Activated CD8-positive, alpha-beta memory T cell treated with anti-CD3 and anti-CD28 coated beads, Interleukin-2, amount 10 ng/mL, durations not matched to agents 7 days and 5 days (primary cell): ENCODE measurements around the gene TMEM174. TPM values are rescaled to one million over a fixed set of nuclear protein-coding genes. Genes with fewer than 3 reads are reported as not detected.
"Not testable (repeated sequence)": the region's sequence is repeated elsewhere in the genome, so short reads cannot be mapped to it uniquely, and the experiment has no call there.

Experiments
- ATAC-seq: fragments of 150-1000 bp; cut with Tn5 transposase; one replicate; pipeline ENCODE4 v1.10.0; 2021; ENCODE audit warnings: moderate library complexity
- CTCF ChIA-PET: fragments of 350-600 bp; sonication (Branson Sonifier 250); formaldehyde crosslinking; loops from one replicate; lab custom pipeline; 2021; ENCODE audit warnings: antibody characterized with exemption; lab: Charles Lee
- DNase-seq: peaks from one replicate; pipeline ENCODE4 v3.0.0-alpha.2; 2020
- H3K27ac Mint-ChIP-seq: one replicate; pipeline ENCODE4 v1.8.0; 2021; ENCODE audit warnings: mild to moderate bottlenecking, mixed read lengths
- H3K27me3 Mint-ChIP-seq: one replicate; pipeline ENCODE4 v1.8.0; 2021; ENCODE audit warnings: mixed read lengths
- H3K36me3 Mint-ChIP-seq: one replicate; pipeline ENCODE4 v1.8.0; 2021; ENCODE audit warnings: mild to moderate bottlenecking, mixed read lengths
- H3K4me1 Mint-ChIP-seq: one replicate; pipeline ENCODE4 v1.8.0; 2021; ENCODE audit warnings: mixed read lengths
- H3K4me3 Mint-ChIP-seq: one replicate; pipeline ENCODE4 v1.8.0; 2021; ENCODE audit warnings: mild to moderate bottlenecking, moderate library complexity, mixed read lengths
- H3K9me3 Mint-ChIP-seq: one replicate; pipeline ENCODE4 v1.8.0; 2022; ENCODE audit warnings: low read depth, mixed read lengths
- total RNA-seq, 2 experiments: library from RNA; stranded (reverse); gene quantifications; one replicate each; pipeline ENCODE4 v1.2.3, GENCODE V29; 2021

TMEM174 gene
- total RNA-seq, 2 experiments from 2014 or later: not detected

GRCh38 chr5:73189871-73190376, 16.9 kb downstream of the TMEM174 start:
- Mint-ChIP-seq H3K27me3 (peaks cover 49% of the 10 kb centered on the region), H3K4me3 (no peak overlapping the region), H3K36me3 (no peaks in the 10 kb centered on the region), H3K4me1 (no peaks in the 10 kb centered on the region), H3K9me3 (no peaks in the 10 kb centered on the region), H3K27ac (no peak overlapping the region)
- DNase-seq (no peak), ATAC-seq (no peak)
- CTCF ChIA-PET: interaction anchor here (1.2 kb wide), 1 partner anchor 12 kb away, joined by 4 read pairs; no protein-coding TSS in a partner anchor

GRCh38 chr5:73192370-73192769, 19.4 kb downstream of the TMEM174 start:
- H3K9me3 Mint-ChIP-seq: no peaks in the 10 kb centered on the region
- no peaks in the 10 kb centered on the region for H3K36me3 Mint-ChIP-seq
- no peaks in the 10 kb centered on the region for H3K4me1 Mint-ChIP-seq
- no peak for DNase-seq
- no peak overlapping the region for H3K27ac Mint-ChIP-seq
- CTCF ChIA-PET: interaction anchor here (1.4 kb wide), 1 partner anchor 9 kb away, joined by 3 read pairs; no protein-coding TSS in a partner anchor
- no peak overlapping the region for H3K4me3 Mint-ChIP-seq
- H3K27me3 Mint-ChIP-seq: peaks cover 48% of the 10 kb centered on the region
- no peak for ATAC-seq

- no peak overlapping the region for H3K27ac Mint-ChIP-seq
- H3K36me3 Mint-ChIP-seq: no peaks in the 10 kb centered on the region
- H3K4me3 Mint-ChIP-seq: no peak overlapping the region
- H3K9me3 Mint-ChIP-seq: no peaks in the 10 kb centered on the region
- H3K27me3 Mint-ChIP-seq: peaks cover 50% of the 10 kb centered on the region
- DNase-seq: no peak
- H3K4me1 Mint-ChIP-seq: no peaks in the 10 kb centered on the region
- ATAC-seq: no peak
- CTCF ChIA-PET: interaction anchor here (1.4 kb wide), 1 partner anchor 8 kb away, joined by 3 read pairs; no protein-coding TSS in a partner anchor
Measured at GRCh38 chr5:73193592-73193991, 20.6 kb downstream of the TMEM174 start.

- ATAC-seq (no peak), DNase-seq (no peak)
- no peak overlapping the region for H3K27ac Mint-ChIP-seq
- CTCF ChIA-PET: no interaction called here
- H3K36me3 Mint-ChIP-seq: no peaks in the 10 kb centered on the region
- no peak overlapping the region for H3K4me3 Mint-ChIP-seq
- H3K4me1 Mint-ChIP-seq: no peaks in the 10 kb centered on the region
- H3K9me3 Mint-ChIP-seq: no peaks in the 10 kb centered on the region
- peaks cover 48% of the 10 kb centered on the region for H3K27me3 Mint-ChIP-seq
Measured at GRCh38 chr5:73196201-73196600, 23.2 kb downstream of the TMEM174 start.

GRCh38 chr5:73197637-73198257, 24.8 kb downstream of the TMEM174 start:
- H3K27ac Mint-ChIP-seq: no peak overlapping the region
- no peak for DNase-seq
- H3K4me3 Mint-ChIP-seq: no peak overlapping the region
- no peaks in the 10 kb centered on the region for H3K9me3 Mint-ChIP-seq
- peaks cover 3% of the 10 kb centered on the region for H3K4me1 Mint-ChIP-seq
- CTCF ChIA-PET: no interaction called here
- ATAC-seq: no peak
- H3K27me3 Mint-ChIP-seq: peaks cover 52% of the 10 kb centered on the region
- H3K36me3 Mint-ChIP-seq: no peaks in the 10 kb centered on the region

GRCh38 chr5:73198833-73199592, 26.0 kb downstream of the TMEM174 start:
- no peaks in the 10 kb centered on the region for H3K36me3 Mint-ChIP-seq
- DNase-seq: no peak
- H3K27me3 Mint-ChIP-seq: peaks cover 55% of the 10 kb centered on the region
- no peak overlapping the region for H3K27ac Mint-ChIP-seq
- peaks cover 3% of the 10 kb centered on the region for H3K4me1 Mint-ChIP-seq
- ATAC-seq: no peak
- CTCF ChIA-PET: no interaction called here
- no peaks in the 10 kb centered on the region for H3K9me3 Mint-ChIP-seq
- no peak overlapping the region for H3K4me3 Mint-ChIP-seq

- ATAC-seq (no peak), DNase-seq (no peak)
- Mint-ChIP-seq H3K9me3 (no peaks in the 10 kb centered on the region), H3K27ac (no peak overlapping the region), H3K4me3 (no peak overlapping the region), H3K36me3 (no peaks in the 10 kb centered on the region), H3K27me3 (peaks cover 51% of the 10 kb centered on the region), H3K4me1 (peaks cover 3% of the 10 kb centered on the region)
- CTCF ChIA-PET: no interaction called here
Measured at GRCh38 chr5:73199671-73200070, 26.7 kb downstream of the TMEM174 start.

GRCh38 chr5:73201547-73202513, 28.8 kb downstream of the TMEM174 start:
- DNase-seq: peak; percentile 73

GRCh38 chr5:73204332-73204731, 31.3 kb downstream of the TMEM174 start:
- ATAC-seq (no peak), DNase-seq (no peak)
- peaks cover 57% of the 10 kb centered on the region for H3K27me3 Mint-ChIP-seq
- no peaks in the 10 kb centered on the region for H3K36me3 Mint-ChIP-seq
- no peak overlapping the region for H3K27ac Mint-ChIP-seq
- H3K4me1 Mint-ChIP-seq: peaks cover 3% of the 10 kb centered on the region
- H3K9me3 Mint-ChIP-seq: peaks cover 5% of the 10 kb centered on the region
- H3K4me3 Mint-ChIP-seq: no peak overlapping the region
- CTCF ChIA-PET: no interaction called here

More at GRCh38 chr5:73201547-73202513, 28.8 kb downstream of the TMEM174 start:
- Mint-ChIP-seq H3K27ac (no peak overlapping the region), H3K9me3 (no peaks in the 10 kb centered on the region), H3K27me3 (peaks cover 53% of the 10 kb centered on the region), H3K4me3 (no peak overlapping the region), H3K4me1 (peaks cover 3% of the 10 kb centered on the region), H3K36me3 (no peaks in the 10 kb centered on the region)
- peak; percentile 92 for ATAC-seq
- CTCF ChIA-PET: interaction anchor here (0.7 to 3.8 kb wide), 13 partner anchors 9 to 836 kb away, joined by 3 to 17 read pairs (median 4); partner anchors contain the start of genes FCHO2 and FOXD1

- no peak for DNase-seq
- peaks cover 3% of the 10 kb centered on the region for H3K4me1 Mint-ChIP-seq
- no peak overlapping the region for H3K4me3 Mint-ChIP-seq
- H3K27me3 Mint-ChIP-seq: peaks cover 57% of the 10 kb centered on the region
- no peaks in the 10 kb centered on the region for H3K36me3 Mint-ChIP-seq
- H3K9me3 Mint-ChIP-seq: peaks cover 5% of the 10 kb centered on the region
- CTCF ChIA-PET: no interaction called here
- ATAC-seq: no peak
- H3K27ac Mint-ChIP-seq: no peak overlapping the region
Measured at GRCh38 chr5:73204733-73205132, 31.7 kb downstream of the TMEM174 start.

- CTCF ChIA-PET: no interaction called here
- H3K4me3 Mint-ChIP-seq: no peak overlapping the region
- no peak for DNase-seq
- H3K9me3 Mint-ChIP-seq: peaks cover 5% of the 10 kb centered on the region
- peaks cover 3% of the 10 kb centered on the region for H3K4me1 Mint-ChIP-seq
- H3K27ac Mint-ChIP-seq: no peak overlapping the region
- H3K27me3 Mint-ChIP-seq: peaks cover 57% of the 10 kb centered on the region
- ATAC-seq: no peak
- H3K36me3 Mint-ChIP-seq: no peaks in the 10 kb centered on the region
Measured at GRCh38 chr5:73205305-73205704, 32.3 kb downstream of the TMEM174 start.

- CTCF ChIA-PET: interaction anchor here (0.6 to 1.6 kb wide), 2 partner anchors 9 to 486 kb away, joined by 3 to 6 read pairs; no protein-coding TSS in a partner anchor
- H3K9me3 Mint-ChIP-seq, H3K4me1 Mint-ChIP-seq, H3K4me3 Mint-ChIP-seq, H3K36me3 Mint-ChIP-seq, ATAC-seq, H3K27ac Mint-ChIP-seq, DNase-seq: not testable (repeated sequence)
- H3K27me3 Mint-ChIP-seq: peaks cover 63% of the 10 kb centered on the region
Measured at GRCh38 chr5:73207239-73207638, 34.2 kb downstream of the TMEM174 start.

GRCh38 chr5:73209075-73209474, 36.1 kb downstream of the TMEM174 start:
- H3K27me3 Mint-ChIP-seq: peaks cover 70% of the 10 kb centered on the region
- H3K9me3 Mint-ChIP-seq, H3K36me3 Mint-ChIP-seq, DNase-seq, H3K27ac Mint-ChIP-seq, H3K4me3 Mint-ChIP-seq, ATAC-seq, CTCF ChIA-PET, H3K4me1 Mint-ChIP-seq: not testable (repeated sequence)
